Measurements from ENCODE around the gene GTPBP4.

- TF ChIP-seq CTCF (IDR thresholded peaks at IDR 0.05; ENCODE audit: insufficient read depth, low read depth, low read length) (no peak), EZH2 (IDR thresholded peaks at IDR 0.05; ENCODE audit: insufficient read depth, low read length) (no peak)
These were observed 37.4 kb downstream of the GTPBP4 start, which contains the start of gene IDI2 for GRCh38 chr10:1025683-1026082.
